NCI-H748 (cell line): ENCODE data around the gene AK8.
"Not testable (repeated sequence)": the region's sequence is repeated elsewhere in the genome, so short reads cannot be mapped to it uniquely, and the experiment has no call there.

ENCODE experiments used
- DNase-seq: peaks from one replicate; lab custom pipeline; 2025; ENCODE audit not compliant: unreplicated experiment; lab: John Stamatoyannopoulos, UW

Gene AK8

DNA sequence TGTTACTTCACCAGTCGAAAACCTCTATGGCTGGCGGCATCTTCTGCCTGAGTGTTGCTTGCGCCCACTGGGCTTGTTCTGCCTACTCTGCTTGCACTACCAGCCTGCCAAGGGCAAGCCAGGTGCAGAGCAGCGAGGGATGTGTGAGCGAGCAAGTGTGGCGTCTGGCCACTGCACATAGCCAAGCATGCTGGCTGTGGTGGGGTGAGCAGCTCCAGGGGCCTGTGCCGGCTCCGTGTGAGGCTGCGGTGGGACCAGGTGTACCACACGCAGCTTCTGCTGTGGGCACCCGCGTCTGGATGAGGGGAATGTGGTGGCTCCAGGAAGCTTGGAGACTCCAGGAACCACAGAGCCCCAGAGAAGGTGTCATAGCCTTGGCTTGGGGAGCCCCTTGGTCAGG lies 156.4 kb downstream of the AK8 start:
- DNase-seq = no peak

DNA sequence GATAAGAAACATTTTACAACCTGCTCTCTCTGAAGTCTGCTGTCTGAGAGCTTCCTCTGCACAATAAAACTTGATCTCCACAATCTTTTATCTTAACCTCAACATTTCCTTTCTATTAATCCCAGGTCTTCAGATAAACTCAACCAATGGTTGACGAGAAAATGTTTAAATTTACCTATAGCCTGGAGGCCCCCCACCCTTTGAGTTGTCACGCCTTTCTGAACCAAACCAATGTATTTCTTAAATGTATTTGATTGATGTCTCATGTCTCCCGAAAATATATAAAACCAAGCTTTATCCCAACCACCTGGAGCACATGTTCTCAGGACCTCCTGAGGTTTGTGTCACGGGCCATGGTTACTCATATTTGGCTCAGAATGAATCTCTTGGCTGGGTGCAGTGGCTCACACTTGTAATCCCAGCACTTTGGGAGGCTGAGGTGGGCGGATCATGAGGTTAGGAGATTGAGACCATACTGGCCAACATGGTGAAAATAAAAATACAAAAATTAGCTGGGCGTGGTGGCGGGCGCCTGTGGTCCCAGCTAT lies 159.6 kb downstream of the AK8 start:
- not testable (repeated sequence) for DNase-seq

DNA sequence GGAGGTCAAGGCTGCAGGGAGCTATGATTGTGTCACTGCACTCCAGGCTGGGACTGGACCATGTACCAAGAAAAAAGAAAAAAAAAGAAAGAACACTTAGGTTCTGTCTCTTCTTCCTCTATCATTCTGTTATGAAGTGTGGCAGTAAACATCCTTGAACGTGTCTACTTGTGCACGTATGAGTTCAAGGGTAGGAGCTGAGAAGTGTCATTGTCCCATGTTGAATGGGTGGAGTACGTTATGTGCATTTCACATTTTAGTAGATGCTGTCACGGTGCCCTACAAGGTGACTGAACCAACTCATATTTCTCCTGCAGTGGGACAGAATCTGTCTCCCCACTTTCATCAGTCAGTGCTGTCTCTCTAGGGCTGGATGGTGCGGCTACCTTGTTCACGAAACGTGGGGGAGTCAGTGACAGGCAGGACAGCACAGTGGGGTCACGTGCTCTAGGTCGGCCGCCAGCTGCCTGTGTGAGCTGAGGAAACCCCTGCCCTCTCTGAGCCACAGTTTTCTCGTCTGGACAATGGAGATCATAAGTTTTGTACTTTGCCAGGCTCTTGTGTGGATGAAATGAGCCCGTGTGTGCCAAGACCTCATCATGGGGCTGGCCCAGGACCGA lies 160.6 kb downstream of the AK8 start:
- no peak for DNase-seq

DNA sequence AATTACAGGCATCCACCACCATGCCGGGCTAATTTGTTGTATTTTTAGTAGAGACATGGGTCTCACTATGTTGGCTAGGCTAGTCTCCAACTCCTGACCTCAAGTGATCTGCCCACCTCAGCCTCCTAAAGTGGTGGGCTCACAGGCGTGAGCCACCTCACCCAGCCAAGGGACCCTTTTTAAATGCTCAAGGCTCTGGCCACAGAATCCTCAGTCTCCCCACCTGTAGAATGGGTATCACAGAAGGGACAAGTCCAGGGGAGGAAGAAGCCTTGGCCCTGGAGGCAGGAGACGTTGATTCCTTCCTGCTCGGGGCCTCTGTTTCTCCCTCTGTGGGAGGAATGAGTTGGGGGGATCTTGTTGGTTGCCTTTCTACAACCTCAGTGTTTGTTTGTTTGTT lies 162.1 kb downstream of the AK8 start:
- DNase-seq = no peak

DNA sequence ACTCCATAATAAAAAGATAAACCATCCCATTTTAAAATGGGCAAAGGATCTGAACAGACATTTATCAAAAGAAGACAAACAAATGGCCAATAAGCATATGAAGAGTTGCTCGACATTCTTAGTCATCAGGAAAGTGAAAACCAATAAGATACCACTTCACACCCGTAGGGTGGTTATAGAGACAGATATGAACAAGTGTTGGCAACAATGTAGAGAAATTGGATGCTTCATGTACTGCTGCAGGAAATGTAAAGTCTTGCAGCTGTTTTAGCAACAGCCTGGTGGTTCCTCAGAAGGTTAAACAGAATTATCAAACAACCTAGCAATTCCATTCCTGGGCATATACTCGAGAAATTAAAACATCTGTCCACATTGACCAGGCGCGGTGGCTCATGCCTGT lies 165.3 kb downstream of the AK8 start:
- DNase-seq = no peak

DNA sequence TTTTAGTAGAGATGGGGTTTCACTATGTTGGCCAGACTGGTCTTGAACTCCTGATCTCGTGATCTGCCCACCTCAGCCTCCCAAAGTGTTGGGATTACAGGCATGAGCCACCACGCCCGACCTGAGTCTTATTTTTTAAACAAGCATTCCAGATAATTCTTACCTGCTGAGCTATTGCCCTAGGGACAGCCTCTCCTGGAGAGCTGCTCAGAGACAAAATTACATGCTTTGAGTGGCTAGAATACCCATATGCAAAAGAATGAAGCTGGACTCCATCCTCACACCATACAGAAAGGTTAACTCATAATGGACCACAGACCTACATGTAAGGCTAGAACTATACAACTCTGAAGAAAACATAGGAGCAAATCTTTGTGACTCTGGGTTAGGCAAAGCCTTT lies 166.2 kb downstream of the AK8 start:
- DNase-seq = no peak

DNA sequence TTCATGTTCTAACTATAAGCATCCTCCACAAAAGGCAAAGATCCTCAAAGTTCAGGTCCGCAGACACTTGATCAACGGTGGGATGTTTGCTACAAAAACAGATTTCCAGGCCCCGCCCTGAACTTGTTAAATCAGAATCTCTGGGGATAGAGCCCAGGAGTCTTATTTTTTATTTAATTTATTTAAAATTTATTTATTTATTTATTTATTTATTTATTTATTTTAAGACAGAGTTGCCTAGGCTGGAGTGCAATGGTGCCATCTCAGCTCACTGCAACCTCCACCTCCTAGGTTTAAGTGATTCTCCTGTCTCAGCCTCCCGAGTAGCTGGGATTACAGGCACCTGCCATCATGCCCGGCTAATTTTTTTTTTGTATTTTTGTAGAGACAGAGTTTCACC lies 166.9 kb downstream of the AK8 start:
- not testable (repeated sequence) for DNase-seq

DNA sequence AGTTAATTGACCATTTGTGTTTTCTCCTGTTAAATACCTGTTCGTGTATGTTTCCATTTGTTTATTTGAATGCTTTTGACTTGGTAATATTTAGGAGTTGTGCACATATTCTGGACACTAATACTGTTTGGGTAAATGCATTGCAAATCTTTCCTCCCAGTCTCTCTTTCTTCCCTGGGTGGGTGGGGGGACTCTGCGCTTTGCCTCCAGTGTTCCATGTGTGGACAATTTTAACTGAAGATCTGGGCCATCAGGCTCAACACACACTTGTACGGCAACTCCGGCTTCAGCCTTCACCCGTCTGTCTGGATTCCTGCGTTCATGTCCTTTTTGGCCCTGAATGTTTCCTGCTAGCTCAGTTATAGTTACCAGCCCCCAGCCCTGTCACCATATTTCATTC lies 167.8 kb downstream of the AK8 start:
- no peak for DNase-seq

DNA sequence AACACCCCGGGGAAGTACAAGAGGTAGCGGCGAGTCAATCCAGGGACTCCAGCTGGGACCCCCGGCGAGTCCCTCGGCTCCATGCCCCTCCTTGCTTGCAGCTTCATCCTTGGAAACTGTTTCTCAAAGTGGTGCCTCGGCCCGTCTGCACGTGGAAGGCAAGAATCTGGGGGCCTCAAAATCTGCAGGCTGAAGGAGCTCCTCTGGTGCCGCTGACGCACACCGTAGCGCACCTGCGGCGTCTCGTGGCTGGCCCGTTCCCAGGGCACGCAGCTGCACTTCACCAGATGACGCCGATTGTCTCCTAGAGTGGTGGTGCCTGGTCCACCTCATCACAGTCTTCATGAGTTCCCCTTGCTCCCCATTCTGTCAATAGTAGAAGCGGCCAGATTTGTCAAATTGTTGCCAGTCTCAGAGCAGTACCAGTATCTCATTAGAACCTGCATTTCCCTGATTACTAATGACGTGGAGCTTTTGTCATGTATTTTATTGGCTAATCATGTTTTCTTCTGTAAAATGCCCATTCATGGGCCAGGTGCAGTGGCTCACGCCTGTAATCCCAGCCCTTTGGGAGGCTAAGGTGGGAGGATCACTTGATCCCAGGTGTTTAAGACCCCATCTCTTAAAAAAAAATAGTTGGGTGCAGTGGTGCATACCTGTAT lies 169.2 kb downstream of the AK8 start:
- peak; percentile 18 for DNase-seq

DNA sequence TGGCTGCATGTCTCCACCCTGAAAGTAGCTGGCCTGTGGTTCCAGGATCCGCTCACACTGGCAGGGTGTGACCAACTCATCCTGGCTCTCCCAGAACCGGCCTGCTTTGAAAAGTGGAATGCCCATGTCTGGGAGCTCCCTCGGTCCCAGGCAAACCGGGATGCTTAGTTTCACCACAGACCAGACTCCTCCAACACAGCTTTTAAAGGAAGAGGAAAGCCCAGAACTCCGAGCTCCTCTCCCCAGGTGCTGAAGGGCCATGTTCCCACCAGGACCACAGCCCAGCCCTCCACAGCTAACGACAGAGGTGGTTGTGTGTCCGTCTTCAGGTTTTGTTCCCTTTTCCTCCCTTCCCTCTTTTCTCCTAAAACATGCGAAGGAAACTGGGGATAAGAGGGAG lies 169.8 kb downstream of the AK8 start:
- DNase-seq = no peak

DNA sequence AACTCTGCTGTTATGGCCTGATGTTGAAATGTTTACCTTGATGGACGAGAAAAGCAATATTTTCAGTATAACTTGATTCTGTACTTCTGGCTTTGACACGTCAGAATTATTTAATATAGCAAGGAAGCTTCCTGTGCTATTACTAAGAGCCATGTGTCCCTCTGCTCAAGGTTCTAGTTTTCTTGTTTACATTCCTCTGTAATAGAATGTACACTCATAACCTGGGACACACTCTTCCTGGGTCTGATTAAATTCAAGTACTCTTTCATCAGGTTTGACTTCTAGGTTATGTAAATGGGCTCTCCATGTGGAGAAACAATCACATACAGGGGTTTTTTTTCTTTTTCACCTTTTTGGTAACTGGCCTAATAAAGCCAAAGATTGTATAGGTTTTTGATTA lies 174.7 kb downstream of the AK8 start:
- DNase-seq = no peak

DNA sequence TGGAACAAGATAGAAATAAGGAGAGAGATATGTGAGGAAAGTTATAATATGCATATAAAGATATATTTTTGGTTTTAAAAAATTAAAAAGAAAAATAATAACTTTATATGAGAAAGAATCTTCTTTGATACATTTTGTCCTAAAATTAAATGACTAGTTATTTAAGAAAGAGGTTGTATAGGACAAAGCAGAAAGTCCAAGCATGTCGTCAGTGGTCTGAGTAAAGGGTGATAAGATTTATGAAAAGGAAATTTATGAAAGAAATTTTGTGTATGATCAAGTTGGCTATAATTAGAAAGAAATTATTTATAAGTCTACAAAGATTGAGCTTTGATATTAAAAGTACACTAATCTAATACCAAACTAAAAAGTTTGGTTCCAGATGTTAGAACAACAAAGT lies 175.8 kb downstream of the AK8 start:
- no peak for DNase-seq

DNA sequence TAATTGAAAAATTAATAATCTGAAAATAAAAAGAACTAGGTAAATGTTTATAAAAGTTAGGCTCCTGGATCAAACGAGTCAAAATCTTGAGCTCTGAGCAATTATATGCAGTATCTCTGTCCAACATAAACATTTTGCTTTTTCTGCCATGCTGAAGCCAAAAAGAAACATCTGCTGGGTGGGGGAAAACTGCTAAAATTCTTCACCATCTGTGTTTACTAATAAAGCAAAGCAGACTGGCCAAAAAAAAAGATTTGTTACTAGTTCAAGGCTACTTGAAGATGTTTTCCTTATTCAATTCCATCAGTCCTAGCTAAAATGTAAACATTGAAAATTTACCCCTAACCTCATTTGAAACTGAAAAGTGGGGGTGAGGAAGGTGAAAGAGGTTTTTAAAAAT lies 178.1 kb downstream of the AK8 start:
- DNase-seq = no peak

DNA sequence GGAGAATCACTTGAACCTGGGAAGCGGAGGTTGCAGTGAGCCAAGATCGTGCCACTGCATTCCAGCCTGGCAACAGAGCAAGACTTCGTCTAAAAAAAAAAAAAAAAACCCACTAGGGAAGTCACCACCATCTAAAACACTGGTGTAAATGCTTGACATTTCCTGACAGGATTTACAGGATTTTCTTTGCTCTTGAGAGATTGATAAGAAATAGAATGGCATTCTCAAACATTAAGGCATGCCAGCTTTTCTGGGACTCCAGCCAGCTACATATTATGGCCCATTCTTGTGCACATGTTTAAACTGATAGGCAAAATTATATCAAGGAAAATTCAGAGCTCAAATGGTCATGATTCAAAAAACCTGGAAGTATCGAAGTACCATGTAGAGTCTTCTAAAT lies 179.1 kb downstream of the AK8 start:
- DNase-seq = no peak

DNA sequence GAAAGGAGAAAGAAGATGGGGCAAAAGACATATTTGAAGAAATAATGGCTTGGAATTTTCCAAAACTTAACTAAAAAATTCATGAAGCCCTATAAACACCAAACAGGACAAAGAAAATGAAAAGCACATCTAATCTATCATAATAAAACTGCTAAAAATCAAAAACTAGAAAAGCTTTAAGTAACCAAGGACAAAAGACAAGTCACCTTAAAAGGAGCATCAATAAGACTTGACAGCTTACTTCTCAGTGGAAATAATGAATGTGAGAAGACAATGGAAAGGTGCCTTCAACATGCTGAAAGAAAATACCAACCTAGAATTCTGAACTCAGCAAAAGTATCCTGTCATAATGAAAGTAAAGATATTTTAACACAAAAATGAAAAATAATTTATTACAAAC lies 180.9 kb downstream of the AK8 start:
- DNase-seq = no peak

DNA sequence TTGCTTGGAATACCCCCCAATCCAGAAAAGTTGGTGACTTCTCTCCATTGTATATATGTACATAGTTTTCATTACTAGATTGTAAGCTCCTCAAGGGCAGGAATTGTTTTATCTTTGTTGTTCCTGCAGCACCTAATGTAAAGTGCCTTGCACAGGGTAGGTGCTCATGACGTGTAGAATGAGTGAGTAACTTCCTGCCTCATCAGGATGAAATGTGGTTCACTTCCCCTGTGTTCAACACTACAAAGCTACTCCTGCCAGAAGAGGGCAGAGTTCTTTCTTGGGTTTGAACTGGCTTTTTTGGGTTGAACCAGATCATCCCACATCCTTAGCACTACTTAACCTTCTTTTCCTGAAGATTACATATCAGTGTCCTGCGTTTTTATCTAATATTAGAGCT lies 183.9 kb downstream of the AK8 start:
- DNase-seq = no peak

DNA sequence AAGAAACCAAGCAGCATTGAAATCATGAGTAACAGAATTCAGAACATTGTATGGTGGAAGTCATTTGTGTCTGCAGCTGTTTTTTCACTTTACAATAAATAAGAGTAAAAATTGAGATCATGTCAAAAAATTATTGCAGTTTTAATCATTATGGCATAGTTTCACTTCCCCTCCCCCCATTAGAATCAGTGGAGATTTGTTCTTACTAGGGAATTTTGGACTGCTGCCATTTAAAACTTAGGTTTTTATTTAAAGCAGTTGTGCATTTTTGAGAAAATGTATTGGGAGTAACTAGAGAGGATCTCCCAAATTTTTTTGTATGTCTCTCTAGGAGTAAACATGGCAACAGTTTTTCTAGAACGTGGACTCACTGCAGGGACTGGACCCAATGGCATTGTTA lies 187.4 kb downstream of the AK8 start:
- DNase-seq = no peak

DNA sequence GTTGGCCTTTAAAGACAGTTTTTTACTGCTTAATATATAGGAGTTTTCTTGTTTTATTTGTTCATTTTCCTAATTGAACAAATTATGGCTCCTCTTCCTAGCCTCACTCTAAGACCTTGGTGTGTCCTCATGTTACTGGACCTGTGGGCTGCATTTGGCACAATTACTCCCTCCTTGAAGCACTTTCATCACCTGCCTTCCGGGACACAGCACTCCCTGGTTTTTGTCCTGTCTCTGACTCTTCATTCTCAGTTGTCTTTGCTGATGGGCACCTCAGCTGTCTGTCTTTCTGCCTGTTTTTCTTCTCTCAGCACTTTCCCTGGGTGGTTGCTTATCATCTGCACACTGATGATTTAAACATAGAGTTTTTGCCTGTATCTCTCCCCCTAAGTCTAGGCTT lies 194.2 kb downstream of the AK8 start:
- no peak for DNase-seq

DNA sequence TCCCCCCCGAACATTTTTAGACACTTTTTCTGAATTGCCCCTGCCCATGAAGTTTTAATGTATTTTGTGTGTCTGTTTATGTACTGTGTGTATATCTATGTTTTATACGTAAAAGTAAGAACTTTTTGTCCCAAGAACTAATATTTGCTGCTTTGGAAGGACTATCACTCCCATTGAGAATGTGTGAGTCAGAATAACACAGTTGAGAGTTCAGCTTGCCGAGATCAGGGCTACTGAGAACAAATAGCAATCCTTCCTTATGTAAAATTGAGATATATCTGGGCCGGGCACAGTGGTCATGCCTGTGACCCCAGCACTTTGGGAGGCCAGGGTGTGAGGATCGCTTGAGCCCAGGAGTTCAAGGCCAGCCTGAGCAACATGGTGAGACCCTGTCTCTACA lies 196.5 kb downstream of the AK8 start:
- no peak for DNase-seq

DNA sequence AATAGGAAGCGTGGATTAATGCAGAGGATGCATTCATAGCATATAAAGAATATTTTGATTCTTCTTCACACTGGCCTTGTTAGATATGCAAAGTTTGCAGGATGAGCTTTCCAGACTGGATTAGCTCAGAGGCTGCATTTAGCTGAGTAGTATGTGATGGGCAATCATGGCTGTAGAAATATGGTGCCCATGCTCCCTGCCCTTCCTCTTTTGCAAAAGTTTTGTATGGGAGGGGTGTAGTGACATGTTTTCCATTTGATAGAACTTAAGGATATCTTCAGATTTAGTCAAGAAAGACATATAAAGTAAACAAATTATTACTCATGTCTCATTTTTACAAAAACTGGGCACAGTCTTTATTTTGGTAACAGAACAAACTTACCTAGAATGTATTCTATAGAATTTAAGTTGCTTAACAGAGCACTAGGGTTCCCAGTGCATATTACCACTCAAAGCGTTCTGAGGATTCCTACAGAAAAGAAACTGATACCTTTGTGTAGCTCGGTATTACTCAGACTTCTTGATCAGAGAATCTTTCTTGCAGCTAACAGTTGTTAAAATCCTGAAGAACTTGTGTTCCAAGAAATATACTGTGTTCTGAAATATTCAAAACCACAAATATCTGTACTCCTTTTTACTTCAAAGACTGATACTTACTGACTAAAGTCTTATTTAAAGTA lies 198.0 kb downstream of the AK8 start:
- DNase-seq = no peak

DNA sequence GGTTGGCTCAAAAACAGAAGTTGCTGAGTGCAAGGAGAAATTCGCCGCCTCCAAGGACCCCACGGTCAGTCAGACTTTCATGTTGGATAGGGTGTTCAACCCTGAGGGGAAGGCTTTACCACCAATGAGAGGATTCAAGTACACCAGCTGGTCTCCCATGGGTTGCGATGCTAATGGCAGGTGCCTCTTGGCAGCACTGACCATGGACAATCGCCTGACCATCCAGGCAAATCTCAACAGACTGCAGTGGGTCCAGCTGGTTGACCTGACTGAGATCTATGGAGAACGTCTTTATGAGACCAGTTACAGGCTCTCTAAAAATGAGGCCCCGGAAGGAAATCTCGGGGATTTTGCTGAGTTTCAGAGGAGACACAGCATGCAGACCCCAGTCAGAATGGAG lies 200.1 kb downstream of the AK8 start:
- DNase-seq = no peak
